Ascending aorta (tissue), 2 donors: Measurements from ENCODE around the gene ZNF613. TPM values are rescaled to one million over a fixed set of nuclear protein-coding genes. Genes with fewer than 3 reads are reported as not detected.
A peak's percentile ranks its signal among the peaks of the same experiment; 100 is the strongest.

Experiments
- DNase-seq, 2 donors: peaks; one replicate each; pipeline ENCODE4 v3.0.0-alpha.2; 2019; ENCODE audit warnings: low spot score in 2 of 2
- H3K27ac ChIP-seq, 2 donors: fragments of 200-600 bp; sonication (generic); one replicate each; pipeline ENCODE4 v1.5.1; 2016 to 2017; ENCODE audit warnings: mild to moderate bottlenecking in 1 of 2
- H3K27me3 ChIP-seq: fragments of 200-600 bp; sonication (generic); one replicate; pipeline ENCODE4 v1.5.1; 2017
- H3K36me3 ChIP-seq, 2 donors: fragments of 200-600 bp; sonication (generic); one replicate each; pipeline ENCODE4 v1.5.1; 2016
- H3K4me1 ChIP-seq, 2 donors: fragments of 200-600 bp; sonication (generic); one replicate each; pipeline ENCODE4 v1.5.1; 2016 to 2017; ENCODE audit warnings: mild to moderate bottlenecking in 1 of 2
- H3K4me3 ChIP-seq, 2 donors: fragments of 200-600 bp; sonication (generic); one replicate each; pipeline ENCODE4 v1.5.1; 2016 to 2017; ENCODE audit warnings: mild to moderate bottlenecking in 1 of 2
- H3K9me3 ChIP-seq, 2 donors: fragments of 200-600 bp; sonication (generic); one replicate each; pipeline ENCODE4 v1.5.1; 2016
- CTCF ChIP-seq, 3 experiments: fragments of 200-600 bp in 2 of 3; fragments of 450-650 bp in 1 of 3; sonication (generic) in 2 of 3; IDR thresholded peaks; one replicate each; pipeline ENCODE4 v1.5.1; 2016 to 2019; ENCODE audit warnings: antibody characterized with exemption in 3 of 3, mild to moderate bottlenecking in 1 of 3, moderate library complexity in 1 of 3
- intact Hi-C: fragments of 100-400 bp; cut with DNase I; formaldehyde crosslinking; loops from one replicate; pipeline ENCODE4 v1.15.1; 2023
- total RNA-seq: library from RNA; depleted of rRNA; stranded (reverse); fragments of >200 nt; gene quantifications from one replicate; pipeline ENCODE4 v1.1.0, GENCODE V29; 2016

The ZNF613 gene
- total RNA-seq, 1 donor from 2014 or later: 4.0 TPM

GRCh38 chr19:51983361-51983760, 56.1 kb downstream of the ZNF613 start:
- TF ChIP-seq CTCF (IDR thresholded peaks at IDR 0.05): no peak
- no peak overlapping the region for H3K4me3 ChIP-seq
- peaks cover 0 to 5% of the 10 kb centered on the region in 2 donors for H3K4me1 ChIP-seq
- no peaks in the 10 kb centered on the region for H3K27me3 ChIP-seq
- no peak for DNase-seq
- H3K27ac ChIP-seq: no peak overlapping the region
- intact Hi-C loops: no loop called here
- H3K9me3 ChIP-seq: peaks cover 63 to 81% of the 10 kb centered on the region in 2 donors
- peaks cover 27 to 47% of the 10 kb centered on the region in 2 donors for H3K36me3 ChIP-seq

DNA sequence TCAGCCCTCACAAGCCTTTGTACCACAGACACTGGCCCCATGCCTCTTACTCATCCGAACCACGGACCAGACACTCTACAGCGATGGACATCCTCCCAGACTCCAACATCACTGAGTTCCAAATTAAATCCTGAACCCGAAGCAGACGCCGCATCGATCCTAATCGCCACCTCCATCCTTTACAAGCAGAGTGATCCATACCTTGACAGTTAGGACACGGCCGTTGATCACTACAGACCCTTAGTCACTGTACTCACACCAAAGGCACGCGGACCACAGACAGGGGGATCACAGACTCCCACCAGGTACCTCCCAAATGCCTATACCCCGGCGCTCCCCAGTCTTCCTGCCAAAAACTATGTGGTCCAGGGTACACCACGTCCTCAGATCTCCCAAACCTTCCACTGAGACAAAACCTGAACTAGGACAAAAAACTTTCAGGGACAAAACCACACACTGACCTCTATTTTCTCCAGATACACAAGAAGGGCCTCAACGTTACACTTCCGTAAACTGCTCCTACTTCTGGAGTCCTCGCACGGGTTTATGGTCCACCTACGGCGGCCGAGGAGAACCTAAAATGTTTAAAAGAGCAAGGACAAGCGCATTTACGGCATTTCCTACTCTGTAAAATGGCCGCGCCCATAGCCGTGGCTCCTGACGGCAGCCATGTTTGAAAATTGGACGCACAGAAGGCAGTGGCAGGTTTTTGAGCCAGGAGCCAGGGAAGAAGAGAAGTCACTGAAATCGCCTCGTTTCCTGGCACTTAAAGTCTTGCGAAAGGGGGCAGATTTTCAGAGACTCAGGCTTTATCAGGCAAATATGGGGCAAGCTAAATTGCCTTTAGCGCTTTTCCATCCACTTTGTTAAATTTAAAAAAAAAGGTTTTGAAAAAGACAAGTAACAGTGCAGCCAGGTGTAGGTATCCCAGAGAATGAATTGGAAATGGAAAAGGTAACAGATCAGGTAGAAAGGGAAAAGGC, 59.3 kb downstream of the ZNF613 start, which contains the start of gene ZNF350:
ZNF350 (minus strand) TSS at position 532 of the 983 bp plus-strand sequence. CDS start 12,480 bp downstream, outside the sequence.
- Histone ChIP-seq H3K9me3 (peaks cover 53 to 80% of the 10 kb centered on the region in 2 donors), H3K27ac (peak within 1 kb of the TSS; percentile 57 to 71), H3K27me3 (no peaks in the 10 kb centered on the region), H3K36me3 (peaks cover 4 to 20% of the 10 kb centered on the region in 2 donors), H3K4me3 (peak within 1 kb of the TSS; percentile 57 to 78), H3K4me1 (peaks cover 0 to 5% of the 10 kb centered on the region in 2 donors)
- peak; percentile 78 to 97 for DNase-seq
- TF ChIP-seq CTCF (IDR thresholded peaks at IDR 0.05): no peak
- intact Hi-C loops: loop anchor here (2.0 to 5.0 kb wide), 5 partner anchors 42 to 111 kb away; partner anchors contain the start of genes ZNF432, ZNF577, ZNF613 and ZNF614

DNA sequence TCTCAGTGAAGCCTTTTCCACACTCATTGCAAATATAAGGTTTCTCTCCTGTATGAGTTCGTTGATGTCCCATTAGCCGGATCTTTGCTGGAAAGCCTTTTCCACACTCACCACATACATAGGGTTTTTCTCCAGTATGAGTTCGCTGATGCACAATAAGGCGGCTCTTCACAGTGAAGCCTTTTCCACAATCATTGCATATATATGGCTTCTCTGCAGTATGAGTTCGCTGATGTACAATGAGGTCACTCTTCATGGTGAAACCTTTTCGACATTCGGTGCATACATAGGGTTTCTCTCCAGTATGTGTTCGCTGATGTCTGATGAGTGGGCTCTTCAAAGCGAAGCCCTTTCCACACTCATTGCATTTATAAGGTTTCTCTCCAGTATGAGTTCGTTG, 66.2 kb downstream of the ZNF613 start:
- intact Hi-C loops: no loop called here
- Histone ChIP-seq H3K27ac (no peak overlapping the region), H3K4me3 (no peak overlapping the region), H3K4me1 (no peaks in the 10 kb centered on the region), H3K9me3 (peaks cover 84 to 99% of the 10 kb centered on the region in 2 donors), H3K36me3 (peaks cover 56 to 63% of the 10 kb centered on the region in 2 donors), H3K27me3 (no peaks in the 10 kb centered on the region)
- TF ChIP-seq CTCF (IDR thresholded peaks at IDR 0.05): no peak
- no peak for DNase-seq

GRCh38 chr19:51994048-51994644, 66.9 kb downstream of the ZNF613 start:
- Histone ChIP-seq H3K27me3 (no peaks in the 10 kb centered on the region), H3K4me3 (no peak overlapping the region), H3K36me3 (peaks cover 63 to 70% of the 10 kb centered on the region in 2 donors), H3K4me1 (no peaks in the 10 kb centered on the region), H3K27ac (no peak overlapping the region), H3K9me3 (peaks cover 85 to 99% of the 10 kb centered on the region in 2 donors)
- no peak for TF ChIP-seq CTCF (IDR thresholded peaks at IDR 0.05)
- intact Hi-C loops: no loop called here
- DNase-seq: no peak

Other genes with a start within 250 kb of the ZNF613 start
- 16.0 TPM for gene SPACA6, start 234.1 kb upstream of the ZNF613 start, total RNA-seq
- gene HAS1, start 203.5 kb upstream of the ZNF613 start, total RNA-seq: 2.9 TPM
- gene FPR1, start 175.6 kb upstream of the ZNF613 start, total RNA-seq: 7.9 TPM
- 0.21 TPM for gene FPR2, start 166.3 kb upstream of the ZNF613 start, total RNA-seq
- gene FPR3, start 132.3 kb upstream of the ZNF613 start, total RNA-seq: 16.0 TPM
- gene ZNF577, start 39.5 kb upstream of the ZNF613 start, total RNA-seq: 3.8 TPM
- 4.7 TPM for gene ZNF649, start 22.5 kb upstream of the ZNF613 start, total RNA-seq
- gene ZNF350, start 59.4 kb downstream of the ZNF613 start, total RNA-seq: 11.4 TPM
- gene ZNF615, start 80.7 kb downstream of the ZNF613 start, total RNA-seq: 11.7 TPM
- 1.7 TPM for gene ZNF614, start 100.9 kb downstream of the ZNF613 start, total RNA-seq
- 6.1 TPM for gene ZNF432, start 121.4 kb downstream of the ZNF613 start, total RNA-seq
- gene ZNF841, start 168.3 kb downstream of the ZNF613 start, total RNA-seq: 6.9 TPM
- gene ZNF616, start 212.5 kb downstream of the ZNF613 start, total RNA-seq: 1.2 TPM
- gene ZNF836, start 244.1 kb downstream of the ZNF613 start, total RNA-seq: 2.8 TPM